ENCODE data around the gene OIT3.

GRCh38 chr10:72928798-72929197 lies 35.3 kb downstream of the OIT3 start:
- TF ChIP-seq SP1 (IDR thresholded peaks at IDR 0.05; ENCODE audit: low read depth, low read length) (no peak), CTCF (IDR thresholded peaks at IDR 0.05; ENCODE audit: control extremely low read depth in 1 of 3, insufficient read depth in 1 of 3, low read depth in 1 of 3, low read length in 3 of 3) (no peak), MAX (IDR thresholded peaks at IDR 0.05) (no peak), KDM1A (IDR thresholded peaks at IDR 0.05; ENCODE audit: borderline replicate concordance, low read length) (no peak), POLR2A (IDR thresholded peaks at IDR 0.05; ENCODE audit: control extremely low read depth in 1 of 2, low read depth in 2 of 2, low read length in 2 of 2) (no peak), HDAC2 (IDR thresholded peaks at IDR 0.05; ENCODE audit: borderline replicate concordance in 1 of 2, low read depth in 2 of 2, low read length in 2 of 2) (no peak), TAF1 (IDR thresholded peaks at IDR 0.05; ENCODE audit: low read depth, low read length) (no peak), FOSL1 (IDR thresholded peaks at IDR 0.05; ENCODE audit: insufficient read depth, low read depth, low read length) (no peak), EZH2 (IDR thresholded peaks at IDR 0.05; ENCODE audit: low read depth, low read length, severe bottlenecking) (no peak), TBP (IDR thresholded peaks at IDR 0.05; ENCODE audit: low read depth, low read length) (no peak), MAFK (IDR thresholded peaks at IDR 0.05; ENCODE audit: low read depth, low read length) (no peak)

Measured in H1 (cell line).